HG03108 (cell line): ENCODE data around the gene LYSMD1.
A peak's percentile ranks its signal among the peaks of the same experiment; 100 is the strongest.
"Not testable (repeated sequence)": the region's sequence is repeated elsewhere in the genome, so short reads cannot be mapped to it uniquely, and the experiment has no call there.

Experiments used
- ATAC-seq: cut with Tn5 transposase; IDR thresholded peaks from one replicate; pipeline ENCODE4 v1.9.1; 2021; ENCODE audit warnings: moderate library complexity; ENCODE audit not compliant: unreplicated experiment

Gene LYSMD1

GRCh38 chr1:151165738-151166504 lies at the start of gene LYSMD1, which contains the start of gene SCNM1:
Gene LYSMD1 (minus strand): TSS chr1:151165902. CDS start chr1:151165258, 644 bp downstream.
Gene SCNM1 (plus strand): TSS chr1:151166144. CDS start chr1:151166153, 9 bp downstream.
- ATAC-seq: peak; percentile 83

DNA sequence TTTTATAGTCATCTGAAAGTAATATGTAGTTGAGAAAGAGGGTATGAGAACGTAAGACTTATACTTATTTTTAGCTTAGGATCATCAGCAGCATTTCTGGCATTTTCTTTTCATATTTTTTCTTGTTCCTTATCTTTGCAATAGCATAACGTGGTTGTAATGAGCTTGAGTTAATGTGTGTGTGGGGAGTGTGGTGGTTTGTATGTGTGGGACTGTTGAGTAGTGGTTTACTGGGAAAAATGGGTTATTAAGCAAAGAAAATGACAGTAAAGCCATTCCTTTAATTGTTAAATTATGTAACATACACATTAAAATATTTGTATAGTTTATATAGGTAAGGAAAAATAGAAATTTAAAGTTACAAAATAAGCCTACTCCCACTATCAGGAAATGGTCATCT lies 47.9 kb upstream of the LYSMD1 start:
- ATAC-seq: no peak

DNA sequence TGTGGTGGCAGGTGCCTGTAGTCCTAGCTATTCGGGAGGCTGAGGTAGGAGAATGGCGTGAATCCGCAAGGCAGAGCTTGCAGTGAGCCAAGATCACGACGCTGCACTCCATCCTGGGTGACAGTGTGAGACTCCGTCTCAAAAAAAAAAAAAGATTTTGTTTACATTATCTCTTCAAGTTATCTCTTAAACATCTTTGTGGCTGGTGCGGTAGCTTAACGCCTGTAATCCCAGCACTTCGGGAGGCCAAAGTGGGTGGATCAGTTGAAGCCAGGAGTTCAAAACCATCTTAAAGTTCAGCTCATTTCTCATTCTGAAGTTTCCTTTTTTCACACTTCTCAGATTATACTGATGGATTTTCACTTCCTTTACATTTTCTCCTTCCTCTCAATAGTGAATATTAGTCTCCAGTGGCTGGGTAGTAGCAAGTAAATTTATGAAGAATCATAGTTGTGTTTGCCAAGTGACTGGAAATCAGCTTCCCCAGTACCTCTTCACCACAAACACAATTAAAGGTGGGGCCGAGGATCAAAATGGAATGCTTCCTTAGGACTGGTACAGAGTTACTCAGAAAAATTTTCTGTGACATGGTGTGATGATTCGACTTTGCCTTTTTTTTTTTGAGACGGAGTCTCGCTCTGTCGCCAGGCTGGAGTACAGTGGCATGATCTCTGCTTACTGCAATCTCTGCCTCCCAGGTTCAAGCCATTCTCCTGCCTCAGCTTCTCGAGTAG lies 46.4 kb upstream of the LYSMD1 start:
- no peak for ATAC-seq

- no peak for ATAC-seq
Observed at GRCh38 chr1:151210830-151211229, 45.1 kb upstream of the LYSMD1 start.

GRCh38 chr1:151205381-151205965 lies 39.8 kb upstream of the LYSMD1 start:
- not testable (repeated sequence) for ATAC-seq

- no peak for ATAC-seq
Observed at GRCh38 chr1:151199873-151200581, 34.3 kb upstream of the LYSMD1 start.

DNA sequence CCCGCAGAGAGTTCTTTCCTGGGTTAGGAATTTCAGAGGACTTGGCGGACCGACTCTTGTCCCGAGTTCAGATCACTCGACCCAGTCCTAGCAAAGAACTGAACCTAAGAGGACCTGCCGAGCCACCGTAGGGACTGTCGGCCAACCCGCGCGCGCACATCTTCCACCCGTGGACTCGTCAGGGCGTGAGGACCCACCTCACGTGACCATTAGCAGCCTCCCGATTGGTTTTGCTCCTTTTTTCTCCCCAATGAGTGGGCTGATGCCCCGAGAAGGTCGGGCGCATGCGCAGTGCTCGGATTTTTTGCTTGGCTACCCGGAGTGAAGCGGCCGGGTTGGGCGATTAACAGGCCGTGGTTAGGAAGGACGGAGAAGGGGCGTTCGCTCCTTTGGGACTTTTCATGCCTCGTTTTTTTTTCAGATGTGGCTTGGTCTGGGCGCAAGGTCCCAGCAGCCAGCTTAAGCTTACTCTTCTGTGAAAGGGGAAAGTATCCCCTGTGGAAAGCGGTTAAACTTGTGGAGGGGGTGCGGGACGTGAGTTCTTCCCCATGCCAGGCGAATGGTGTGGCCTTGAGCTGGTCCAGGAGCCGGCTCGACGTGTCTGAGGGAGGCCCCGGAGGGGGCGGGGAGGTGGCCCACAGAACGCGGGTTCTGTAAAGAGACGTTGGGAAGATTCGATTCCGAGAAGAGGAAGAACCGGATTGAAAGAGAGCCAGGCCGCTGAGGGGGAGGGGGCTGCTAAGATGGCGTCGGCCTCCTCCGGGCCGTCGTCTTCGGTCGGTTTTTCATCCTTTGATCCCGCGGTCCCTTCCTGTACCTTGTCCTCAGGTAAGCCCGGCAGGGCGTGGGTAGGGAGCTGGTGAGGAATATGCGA lies 32.8 kb upstream of the LYSMD1 start, which contains the start of gene PIP5K1A:
Gene PIP5K1A (plus strand): TSS at position 299 of the 874 bp plus-strand sequence. CDS start 445 bp downstream, at position 744.
- peak; percentile 90 for ATAC-seq

DNA sequence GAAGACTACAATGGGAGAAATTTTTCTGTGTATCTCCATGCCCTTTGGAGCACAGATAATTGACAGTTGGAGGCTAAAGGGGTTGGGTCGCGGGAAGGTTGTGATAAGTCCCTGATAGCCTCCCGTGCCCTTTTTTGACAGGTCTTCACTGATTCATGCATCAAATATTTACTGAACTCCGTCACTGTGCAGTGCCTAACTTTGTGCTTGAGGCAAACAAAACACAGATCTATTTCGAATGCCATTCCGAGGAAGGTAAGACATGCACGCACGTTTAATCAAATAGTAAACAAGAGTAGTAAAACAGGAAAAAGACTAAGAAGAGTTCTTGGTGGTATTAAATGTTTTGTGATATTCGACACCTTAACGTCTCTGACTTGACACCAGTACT lies 32.2 kb upstream of the LYSMD1 start:
- no peak for ATAC-seq

DNA sequence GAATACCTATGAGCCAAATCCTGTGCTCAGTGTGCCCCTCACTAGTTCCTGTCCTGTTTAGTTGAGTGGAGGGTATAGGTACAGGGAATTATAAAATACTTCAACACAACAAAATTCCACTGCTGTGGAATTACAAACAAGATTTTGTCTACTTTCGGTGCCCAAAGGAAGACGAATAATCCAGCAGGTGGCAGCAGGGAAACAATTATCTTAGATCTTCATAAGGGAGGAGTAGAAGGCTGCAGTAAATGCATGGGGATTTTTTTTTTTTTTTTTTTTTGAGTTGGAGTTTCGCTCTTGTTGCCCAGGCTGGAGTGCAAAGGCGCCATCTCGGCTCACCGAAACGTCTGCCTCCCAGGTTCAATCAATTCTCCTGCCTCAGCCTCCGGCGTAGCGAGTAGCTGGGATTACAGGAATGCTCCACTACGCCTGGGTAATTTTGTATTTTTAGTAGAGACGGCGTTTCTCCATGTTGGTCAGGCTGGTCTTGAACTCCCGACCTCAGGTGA lies 30.6 kb upstream of the LYSMD1 start:
- no peak for ATAC-seq

GRCh38 chr1:151194894-151195594 lies 29.3 kb upstream of the LYSMD1 start:
- not testable (repeated sequence) for ATAC-seq

- ATAC-seq: no peak
Observed at GRCh38 chr1:151193856-151194255, 28.2 kb upstream of the LYSMD1 start.

DNA sequence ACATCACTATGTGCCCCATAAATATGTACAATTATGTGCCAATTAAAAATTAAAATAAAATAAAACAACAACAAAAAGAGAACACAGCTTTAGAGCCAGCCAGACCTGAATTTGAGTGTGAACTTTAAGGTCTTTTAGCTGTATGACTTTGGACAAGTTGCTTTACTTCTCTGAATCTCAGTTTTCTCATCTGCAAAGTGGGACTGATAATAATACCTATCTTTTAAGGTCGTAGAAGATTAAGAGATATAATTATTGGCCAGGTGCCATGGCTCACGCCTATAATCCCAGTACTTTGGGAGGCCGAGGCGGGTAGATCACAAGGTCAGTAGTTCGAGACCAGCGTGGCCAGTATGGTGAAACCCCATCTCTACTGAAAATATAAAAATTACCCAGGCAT lies 27.6 kb upstream of the LYSMD1 start:
- ATAC-seq: no peak

DNA sequence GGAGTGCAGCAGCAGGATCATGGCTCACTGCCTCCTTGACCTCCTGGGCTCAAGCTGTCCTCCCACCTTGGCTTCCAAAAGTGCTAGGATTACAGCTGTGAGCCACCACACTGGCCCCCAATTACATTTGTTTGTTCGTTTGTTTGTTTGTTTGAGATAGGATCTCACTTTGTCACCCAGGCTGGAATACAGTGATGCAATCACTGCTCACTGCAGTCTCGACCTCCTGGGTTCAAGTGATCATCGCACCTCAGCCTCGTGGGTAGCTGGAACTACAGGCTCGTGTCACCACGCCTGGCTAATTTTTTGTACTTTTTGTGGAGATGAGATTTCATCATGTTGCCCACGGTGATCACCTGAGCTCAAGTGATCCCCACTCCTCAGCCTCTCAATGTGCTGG lies 26.3 kb upstream of the LYSMD1 start:
- ATAC-seq: no peak

DNA sequence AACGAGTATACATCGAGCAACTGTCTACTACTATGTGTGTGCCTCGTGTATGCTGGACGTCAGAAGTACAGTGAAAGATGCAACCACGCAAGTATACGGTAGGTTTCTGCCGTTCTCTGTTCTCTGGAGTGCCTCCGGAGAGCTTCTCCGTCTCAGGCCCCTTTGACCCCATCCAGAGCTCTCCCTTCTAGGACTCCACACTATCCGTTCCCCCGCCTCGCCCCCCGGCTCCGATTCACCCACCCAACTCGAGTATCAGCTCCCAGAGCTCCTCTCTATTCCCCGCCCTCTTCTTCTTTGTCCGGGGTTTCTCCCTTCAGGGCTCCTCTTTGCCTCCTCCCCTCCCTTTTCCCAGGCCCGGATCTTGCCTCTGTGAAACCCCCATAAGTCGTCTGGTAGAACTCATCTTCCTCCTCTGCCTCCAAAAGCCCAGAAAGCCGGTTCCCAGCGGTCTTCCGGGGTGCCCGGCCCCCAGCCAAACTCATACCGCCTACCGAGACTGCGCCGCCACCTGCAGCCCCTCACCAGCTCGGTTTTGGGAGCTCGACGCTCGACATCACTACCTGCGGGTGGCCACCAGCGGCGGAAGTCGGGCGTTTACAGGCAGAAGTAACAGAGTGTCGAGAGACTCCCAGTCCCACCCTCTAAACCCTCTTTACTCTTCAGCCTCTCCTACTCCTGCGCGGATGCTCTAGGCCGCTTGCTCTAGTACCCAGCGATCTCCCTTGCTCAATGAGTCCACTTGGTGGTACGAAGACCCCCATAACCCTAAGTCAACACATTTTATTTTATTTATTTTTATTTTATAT lies 24.1 kb upstream of the LYSMD1 start, which contains the start of gene VPS72:
Gene VPS72 (minus strand): TSS at position 561 of the 809 bp plus-strand sequence. CDS start 76 bp downstream, at position 485.
- peak; percentile 92 for ATAC-seq

- ATAC-seq: not testable (repeated sequence)
Observed at GRCh38 chr1:151188667-151189066, 23.0 kb upstream of the LYSMD1 start.

- ATAC-seq: no peak
Observed at GRCh38 chr1:151187205-151187604, 21.5 kb upstream of the LYSMD1 start.

DNA sequence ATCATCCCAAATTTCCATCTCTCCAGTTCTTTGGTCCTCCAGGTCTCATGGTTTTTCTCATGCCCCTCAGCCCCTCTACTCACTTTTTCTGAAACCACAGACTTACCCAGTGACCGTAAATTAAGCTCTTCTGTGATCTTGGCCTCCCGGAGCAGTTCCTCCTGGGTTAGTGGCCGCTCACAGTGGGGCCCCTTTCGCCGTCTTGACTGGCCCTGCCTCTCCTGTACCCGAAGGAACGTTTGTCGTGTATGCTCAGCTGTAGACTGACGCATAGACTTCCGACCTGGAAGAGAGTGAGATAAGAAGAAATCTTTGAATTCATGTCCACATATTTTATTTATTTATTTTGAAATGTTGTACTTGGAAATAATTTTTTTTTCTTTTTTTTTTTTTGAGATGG lies 18.5 kb upstream of the LYSMD1 start:
- ATAC-seq: no peak

DNA sequence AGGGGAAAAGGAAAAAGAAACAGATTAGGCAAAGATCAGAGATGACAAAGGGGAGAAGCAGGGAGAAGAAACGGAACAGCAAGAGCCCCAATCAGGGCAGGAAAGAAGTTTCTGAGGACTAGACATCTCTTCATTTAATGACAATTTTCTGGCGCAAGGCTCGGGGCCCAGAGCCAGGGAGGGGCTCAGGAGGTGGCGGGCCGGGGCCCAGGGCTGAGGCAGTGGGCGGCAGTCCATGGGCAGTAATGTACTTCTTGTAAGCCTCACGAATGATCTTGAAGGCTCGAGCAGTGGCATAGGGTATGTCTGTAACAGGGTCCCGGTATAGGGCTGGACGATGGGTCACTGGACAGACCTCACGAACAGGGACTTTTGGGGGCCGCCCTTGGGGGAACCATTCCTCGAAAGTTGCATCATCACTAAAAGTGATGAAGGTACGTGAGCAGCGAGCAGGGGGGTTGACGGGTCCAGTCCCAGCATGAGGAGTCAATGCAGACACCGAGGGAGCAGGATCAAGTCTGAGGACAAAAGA lies 10.9 kb upstream of the LYSMD1 start:
- ATAC-seq: no peak
